ENCODE results near the gene CELF2.

- TF ChIP-seq POLR2A (IDR thresholded peaks at IDR 0.05) (no peak), POLR2AphosphoS5 (IDR thresholded peaks at IDR 0.05) (no peak)
- TF ChIP-seq, protein P1, sequence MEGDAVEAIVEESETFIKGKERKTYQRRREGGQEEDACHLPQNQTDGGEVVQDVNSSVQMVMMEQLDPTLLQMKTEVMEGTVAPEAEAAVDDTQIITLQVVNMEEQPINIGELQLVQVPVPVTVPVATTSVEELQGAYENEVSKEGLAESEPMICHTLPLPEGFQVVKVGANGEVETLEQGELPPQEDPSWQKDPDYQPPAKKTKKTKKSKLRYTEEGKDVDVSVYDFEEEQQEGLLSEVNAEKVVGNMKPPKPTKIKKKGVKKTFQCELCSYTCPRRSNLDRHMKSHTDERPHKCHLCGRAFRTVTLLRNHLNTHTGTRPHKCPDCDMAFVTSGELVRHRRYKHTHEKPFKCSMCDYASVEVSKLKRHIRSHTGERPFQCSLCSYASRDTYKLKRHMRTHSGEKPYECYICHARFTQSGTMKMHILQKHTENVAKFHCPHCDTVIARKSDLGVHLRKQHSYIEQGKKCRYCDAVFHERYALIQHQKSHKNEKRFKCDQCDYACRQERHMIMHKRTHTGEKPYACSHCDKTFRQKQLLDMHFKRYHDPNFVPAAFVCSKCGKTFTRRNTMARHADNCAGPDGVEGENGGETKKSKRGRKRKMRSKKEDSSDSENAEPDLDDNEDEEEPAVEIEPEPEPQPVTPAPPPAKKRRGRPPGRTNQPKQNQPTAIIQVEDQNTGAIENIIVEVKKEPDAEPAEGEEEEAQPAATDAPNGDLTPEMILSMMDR (IDR thresholded peaks at IDR 0.05) = no peak
Observed at GRCh38 chr10:11320809-11321520, 303.3 kb downstream of the CELF2 start.
